Activated CD4-positive, alpha-beta T cell treated with anti-CD3 and anti-CD28 coated beads, Interleukin-2, amount 10 ng/mL, durations not matched to agents 7 days and 5 days (primary cell): ENCODE data around the gene CRTC3. TPM values are rescaled to one million over a fixed set of nuclear protein-coding genes. Genes with fewer than 3 reads are reported as not detected.
A peak's percentile ranks its signal among the peaks of the same experiment; 100 is the strongest.

ENCODE experiments used
- CTCF ChIA-PET: fragments of 350-600 bp; sonication (Branson Sonifier 250); formaldehyde crosslinking; loops from one replicate; lab custom pipeline; 2021; ENCODE audit warnings: antibody characterized with exemption; lab: Charles Lee
- POLR2A ChIA-PET: fragments of 350-600 bp; sonication (Branson Sonifier 250); formaldehyde crosslinking; loops from one replicate; lab custom pipeline; 2021; ENCODE audit warnings: antibody characterized with exemption; lab: Charles Lee
- DNase-seq: peaks from one replicate; pipeline ENCODE4 v3.0.0-alpha.2; 2020
- H3K27ac Mint-ChIP-seq: one replicate; pipeline ENCODE4 v1.8.0; 2021; ENCODE audit warnings: mild to moderate bottlenecking, moderate library complexity, mixed read lengths
- H3K27me3 Mint-ChIP-seq: one replicate; pipeline ENCODE4 v1.8.0; 2021; ENCODE audit warnings: mixed read lengths
- H3K36me3 Mint-ChIP-seq: one replicate; pipeline ENCODE4 v1.8.0; 2021; ENCODE audit warnings: low read depth, mixed read lengths
- H3K4me1 Mint-ChIP-seq: one replicate; pipeline ENCODE4 v1.8.0; 2021; ENCODE audit warnings: mixed read lengths
- H3K4me3 Mint-ChIP-seq: one replicate; pipeline ENCODE4 v1.8.0; 2021; ENCODE audit warnings: mild to moderate bottlenecking, moderate library complexity, mixed read lengths
- H3K9me3 Mint-ChIP-seq: one replicate; pipeline ENCODE4 v1.8.0; 2021; ENCODE audit warnings: mixed read lengths
- total RNA-seq, 2 experiments: library from RNA; stranded (reverse); gene quantifications; one replicate each; pipeline ENCODE4 v1.2.3, GENCODE V29; 2021

CRTC3 gene
- total RNA-seq, 2 experiments from 2014 or later: 85.1 to 90.7 TPM

- CTCF ChIA-PET: interaction anchor here (1.1 to 1.2 kb wide), 2 partner anchors 9 to 13 kb away, joined by 3 to 5 read pairs; no protein-coding TSS in a partner anchor
- POLR2A ChIA-PET: no interaction called here
- no peak for DNase-seq
Measured at GRCh38 chr15:90552929-90553211, 23.1 kb downstream of the CRTC3 start.

GRCh38 chr15:90553248-90553745 lies 23.6 kb downstream of the CRTC3 start:
- DNase-seq: no peak
- H3K9me3 Mint-ChIP-seq: no peaks in the 10 kb centered on the region
- H3K27ac Mint-ChIP-seq: no peak overlapping the region
- no peaks in the 10 kb centered on the region for H3K27me3 Mint-ChIP-seq
- POLR2A ChIA-PET: no interaction called here
- peaks cover 58% of the 10 kb centered on the region for H3K4me1 Mint-ChIP-seq
- no peak overlapping the region for H3K4me3 Mint-ChIP-seq
- H3K36me3 Mint-ChIP-seq: peaks cover 58% of the 10 kb centered on the region
- CTCF ChIA-PET: no interaction called here

More at GRCh38 chr15:90552929-90553211, 23.1 kb downstream of the CRTC3 start:
- no peaks in the 10 kb centered on the region for H3K27me3 Mint-ChIP-seq
- H3K4me3 Mint-ChIP-seq: no peak overlapping the region
- peaks cover 53% of the 10 kb centered on the region for H3K36me3 Mint-ChIP-seq
- no peaks in the 10 kb centered on the region for H3K9me3 Mint-ChIP-seq
- no peak overlapping the region for H3K27ac Mint-ChIP-seq
- peaks cover 58% of the 10 kb centered on the region for H3K4me1 Mint-ChIP-seq

- peak overlapping the region; percentile 14 for H3K27ac Mint-ChIP-seq
- H3K27me3 Mint-ChIP-seq: no peaks in the 10 kb centered on the region
- ChIA-PET POLR2A (no interaction called here), CTCF (interaction anchor here (0.6 to 0.9 kb wide), 5 partner anchors 27 to 241 kb away, joined by 3 read pairs; no protein-coding TSS in a partner anchor)
- no peak for DNase-seq
- peaks cover 67% of the 10 kb centered on the region for H3K36me3 Mint-ChIP-seq
- no peak overlapping the region for H3K4me3 Mint-ChIP-seq
- H3K4me1 Mint-ChIP-seq: peaks cover 75% of the 10 kb centered on the region
- H3K9me3 Mint-ChIP-seq: peaks cover 3% of the 10 kb centered on the region
Measured at GRCh38 chr15:90557186-90558084, 27.7 kb downstream of the CRTC3 start.

- Mint-ChIP-seq H3K9me3 (peaks cover 3% of the 10 kb centered on the region), H3K4me1 (peaks cover 78% of the 10 kb centered on the region), H3K36me3 (peaks cover 63% of the 10 kb centered on the region), H3K27ac (peak overlapping the region; percentile 13), H3K27me3 (no peaks in the 10 kb centered on the region), H3K4me3 (no peak overlapping the region)
- ChIA-PET CTCF (interaction anchor here (0.7 to 0.9 kb wide), 2 partner anchors 28 to 49 kb away, joined by 3 read pairs; no protein-coding TSS in a partner anchor), POLR2A (no interaction called here)
- DNase-seq: no peak
Measured at GRCh38 chr15:90558171-90558573, 28.4 kb downstream of the CRTC3 start.

GRCh38 chr15:90559119-90559518 lies 29.4 kb downstream of the CRTC3 start:
- peaks cover 62% of the 10 kb centered on the region for H3K36me3 Mint-ChIP-seq
- H3K9me3 Mint-ChIP-seq: peaks cover 3% of the 10 kb centered on the region
- ChIA-PET POLR2A (no interaction called here), CTCF (no interaction called here)
- H3K27ac Mint-ChIP-seq: no peak overlapping the region
- DNase-seq: no peak
- peaks cover 77% of the 10 kb centered on the region for H3K4me1 Mint-ChIP-seq
- H3K4me3 Mint-ChIP-seq: no peak overlapping the region
- no peaks in the 10 kb centered on the region for H3K27me3 Mint-ChIP-seq

- H3K9me3 Mint-ChIP-seq: peaks cover 3% of the 10 kb centered on the region
- peak overlapping the region; percentile 55 for H3K27ac Mint-ChIP-seq
- ChIA-PET POLR2A (no interaction called here), CTCF (interaction anchor here (1.0 to 2.1 kb wide), 5 partner anchors 11 to 240 kb away, joined by 3 to 8 read pairs (median 5); no protein-coding TSS in a partner anchor)
- H3K27me3 Mint-ChIP-seq: no peaks in the 10 kb centered on the region
- peaks cover 85% of the 10 kb centered on the region for H3K4me1 Mint-ChIP-seq
- peaks cover 63% of the 10 kb centered on the region for H3K36me3 Mint-ChIP-seq
- no peak overlapping the region for H3K4me3 Mint-ChIP-seq
- DNase-seq: no peak
Measured at GRCh38 chr15:90560229-90560776, 30.6 kb downstream of the CRTC3 start.

- Mint-ChIP-seq H3K27me3 (no peaks in the 10 kb centered on the region), H3K9me3 (peaks cover 3% of the 10 kb centered on the region), H3K27ac (peak overlapping the region; percentile 88), H3K4me3 (peak overlapping the region; percentile 44), H3K36me3 (peaks cover 64% of the 10 kb centered on the region), H3K4me1 (peaks cover 92% of the 10 kb centered on the region)
- peak; percentile 75 for DNase-seq
- ChIA-PET POLR2A (interaction anchor here (0.5 to 1.3 kb wide), 3 partner anchors 23 to 33 kb away, joined by 4 to 8 read pairs (median 6); no protein-coding TSS in a partner anchor), CTCF (interaction anchor here (0.6 to 2.1 kb wide), 15 partner anchors 9 to 110 kb away, joined by 3 to 8 read pairs (median 3); no protein-coding TSS in a partner anchor)
Measured at GRCh38 chr15:90561344-90562244, 31.9 kb downstream of the CRTC3 start.

GRCh38 chr15:90562669-90563068 lies 32.9 kb downstream of the CRTC3 start:
- CTCF ChIA-PET: interaction anchor here (1.1 to 1.6 kb wide), 3 partner anchors 10 to 28 kb away, joined by 3 to 4 read pairs (median 3); no protein-coding TSS in a partner anchor
- Mint-ChIP-seq H3K4me1 (peaks cover 92% of the 10 kb centered on the region), H3K36me3 (peaks cover 68% of the 10 kb centered on the region), H3K9me3 (peaks cover 3% of the 10 kb centered on the region), H3K27ac (peak overlapping the region; percentile 88), H3K27me3 (no peaks in the 10 kb centered on the region), H3K4me3 (peak overlapping the region; percentile 44)
- POLR2A ChIA-PET: interaction anchor here (0.6 kb wide), 1 partner anchor 32 kb away, joined by 3 read pairs; no protein-coding TSS in a partner anchor
- no peak for DNase-seq

GRCh38 chr15:90563463-90563862 lies 33.7 kb downstream of the CRTC3 start:
- H3K27me3 Mint-ChIP-seq: no peaks in the 10 kb centered on the region
- peak overlapping the region; percentile 95 for H3K27ac Mint-ChIP-seq
- ChIA-PET POLR2A (interaction anchor here (0.6 kb wide), 1 partner anchor 31 kb away, joined by 4 read pairs; no protein-coding TSS in a partner anchor), CTCF (interaction anchor here (1.1 to 1.5 kb wide), 4 partner anchors 19 to 27 kb away, joined by 3 to 5 read pairs (median 3); no protein-coding TSS in a partner anchor)
- H3K36me3 Mint-ChIP-seq: peaks cover 66% of the 10 kb centered on the region
- peaks cover 91% of the 10 kb centered on the region for H3K4me1 Mint-ChIP-seq
- H3K4me3 Mint-ChIP-seq: peak overlapping the region; percentile 31
- DNase-seq: no peak
- H3K9me3 Mint-ChIP-seq: peaks cover 3% of the 10 kb centered on the region

- ChIA-PET CTCF (interaction anchor here (0.9 to 1.5 kb wide), 7 partner anchors 9 to 40 kb away, joined by 3 to 5 read pairs (median 3); no protein-coding TSS in a partner anchor), POLR2A (interaction anchor here (0.6 to 1.0 kb wide), 2 partner anchors 30 to 212 kb away, joined by 3 to 4 read pairs; partner anchors contain the start of gene ZNF774)
- peaks cover 3% of the 10 kb centered on the region for H3K9me3 Mint-ChIP-seq
- no peak for DNase-seq
- no peaks in the 10 kb centered on the region for H3K27me3 Mint-ChIP-seq
- H3K4me3 Mint-ChIP-seq: peak overlapping the region; percentile 31
- peak overlapping the region; percentile 95 for H3K27ac Mint-ChIP-seq
- peaks cover 91% of the 10 kb centered on the region for H3K4me1 Mint-ChIP-seq
- peaks cover 66% of the 10 kb centered on the region for H3K36me3 Mint-ChIP-seq
Measured at GRCh38 chr15:90564051-90564450, 34.3 kb downstream of the CRTC3 start.

GRCh38 chr15:90564590-90564989 lies 34.9 kb downstream of the CRTC3 start:
- H3K36me3 Mint-ChIP-seq: peaks cover 64% of the 10 kb centered on the region
- CTCF ChIA-PET: interaction anchor here (0.8 to 1.5 kb wide), 6 partner anchors 9 to 84 kb away, joined by 3 to 5 read pairs (median 3); no protein-coding TSS in a partner anchor
- H3K27ac Mint-ChIP-seq: peak overlapping the region; percentile 95
- peaks cover 3% of the 10 kb centered on the region for H3K9me3 Mint-ChIP-seq
- POLR2A ChIA-PET: interaction anchor here (1.0 kb wide), 1 partner anchor 213 kb away, joined by 3 read pairs; the partner anchor contains the start of gene ZNF774
- peak overlapping the region; percentile 27 for H3K4me3 Mint-ChIP-seq
- DNase-seq: no peak
- H3K4me1 Mint-ChIP-seq: peaks cover 91% of the 10 kb centered on the region
- no peaks in the 10 kb centered on the region for H3K27me3 Mint-ChIP-seq
